Measurements from ENCODE around the gene CDK6. TPM values are rescaled to one million over a fixed set of nuclear protein-coding genes. Genes with fewer than 3 reads are reported as not detected.

Gene CDK6
- total and polyA plus RNA-seq, 10 of the 15 experiments (the other 5 are each of a cell fraction or from before 2014, with no cell fraction given) = 8.0 to 118 (median 45.8) TPM

DNA sequence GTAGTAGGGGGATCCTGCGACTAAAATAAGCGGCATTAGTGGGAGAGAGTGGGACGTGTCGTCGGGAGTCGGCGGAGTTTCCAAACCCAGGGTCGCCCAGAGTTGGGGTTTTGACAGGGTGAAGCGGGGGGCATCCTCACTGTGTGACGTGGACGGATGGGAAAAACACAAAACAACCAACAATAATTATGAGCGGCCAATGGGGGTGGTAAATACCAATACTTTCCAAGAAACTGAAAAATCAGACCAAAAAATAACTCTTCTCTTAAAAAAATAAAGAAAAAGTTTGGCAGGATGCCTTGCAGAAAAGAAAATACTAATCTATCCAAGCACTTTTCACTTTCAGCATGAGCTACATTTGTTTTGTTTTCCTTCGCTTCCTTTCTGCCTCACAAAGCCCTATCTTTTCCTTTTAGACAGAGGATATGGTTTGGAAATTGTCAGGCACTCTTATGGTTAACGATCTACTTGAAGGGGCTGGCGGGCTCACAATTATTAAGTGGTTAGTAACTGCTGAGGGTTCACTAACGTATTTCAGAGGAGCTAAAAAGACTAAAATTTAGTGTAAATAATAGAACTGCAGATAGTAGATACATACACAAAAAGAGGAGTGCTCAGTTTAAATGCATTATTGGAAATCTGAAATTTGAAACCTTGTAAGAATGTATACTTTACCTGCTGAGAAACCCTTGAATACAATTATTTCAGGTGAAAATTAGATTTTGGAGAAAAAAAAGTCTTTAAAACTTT lies 802 bp upstream of the CDK6 start:
- H3K9me3 ChIP-seq (replicated peaks; ENCODE audit: control insufficient read depth, insufficient read depth, low read length) = no peaks in the 10 kb centered on the region
- in situ Hi-C loops (cut with MboI) = loop anchor here (10.0 kb wide), 1 partner anchor 218 kb away; no protein-coding TSS in a partner anchor
- peak overlapping the region; percentile 51; the same call in 1 of the 2 replicates for H3K4me2 ChIP-seq (ENCODE audit: control insufficient read depth, insufficient read depth)
- no peak for ATAC-seq
- ChIA-PET POLR2A (interaction anchor here (0.6 to 2.8 kb wide), 8 partner anchors 9 to 591 kb away, joined by 3 to 9 read pairs (median 4); partner anchors contain the start of genes ANKIB1 and KRIT1), RAD21 (ENCODE audit: unreplicated experiment) (interaction anchor here (0.6 to 8.3 kb wide), 23 partner anchors 14 to 309 kb away, joined by 3 to 78 read pairs (median 4); partner anchors contain the start of genes PEX1 and RBM48), CTCF (interaction anchor here (0.7 to 2.2 kb wide), 9 partner anchors 10 to 390 kb away, joined by 3 to 10 read pairs (median 4); partner anchors contain the start of genes GATAD1, PEX1 and RBM48), SMC1A (ENCODE audit: uncharacterized antibody, unreplicated experiment) (interaction anchor here (0.7 to 3.3 kb wide), 15 partner anchors 10 to 330 kb away, joined by 3 to 21 read pairs (median 3); no protein-coding TSS in a partner anchor)
- H3K4me3 ChIP-seq = peak overlapping the region; percentile 85
- WGBS (ENCODE audit: insufficient coverage, insufficient replicate concordance, low lambda C conversion rate, missing lambda C conversion rate) = 0% methylated on average over 16 of the region's 16 CpGs
- peak; percentile 84 for FAIRE-seq
- H3K79me2 ChIP-seq (ENCODE audit: control insufficient read depth, insufficient read depth, low read length) = peaks cover 38% of the 10 kb centered on the region
- H3K9ac ChIP-seq (ENCODE audit: control insufficient read depth, insufficient read depth, low read length) = peak overlapping the region; percentile 83
- H4K20me1 ChIP-seq (ENCODE audit: control insufficient read depth, insufficient read depth) = no peaks in the 10 kb centered on the region
- intact Hi-C loops (cut with micrococcal nuclease; ENCODE audit: unreplicated experiment) = loop anchor here (2.0 kb wide), 2 partner anchors 14 to 68 kb away; no protein-coding TSS in a partner anchor
- peak overlapping the region; percentile 49 for H2AFZ ChIP-seq (ENCODE audit: control insufficient read depth, low read depth, low read length)
- no peak overlapping the region for H3K27ac ChIP-seq (ENCODE audit: control insufficient read depth, insufficient read depth)
- no peak for DNase-seq (ENCODE audit: low read depth, low spot score)
- BruUV-seq (replicated peaks) = no TSS peak
- no peaks in the 10 kb centered on the region for H3K27me3 ChIP-seq (replicated peaks in 1 of 2; ENCODE audit: control insufficient read depth in 2 of 2, insufficient read depth in 2 of 2, low read length in 1 of 2)
- H3K36me3 ChIP-seq (ENCODE audit: control insufficient read depth in 2 of 2, insufficient read depth in 2 of 2, low read length in 1 of 2) = no peaks in the 10 kb centered on the region; a peak in 1 of 4 replicates
- H3K4me1 ChIP-seq (ENCODE audit: control insufficient read depth, insufficient read depth, low read length) = no peaks in the 10 kb centered on the region
- TF ChIP-seq IKZF1 (conservative IDR thresholded peaks at IDR 0.05) (0 out of 2 replicates have a peak, but pooled peaks have one; percentile 40), CHD2 (IDR thresholded peaks at IDR 0.05; ENCODE audit: borderline replicate concordance, low read depth, low read length) (no peak), MTA3 (IDR thresholded peaks at IDR 0.05; ENCODE audit: borderline replicate concordance, low read length) (no peak), BMI1 (IDR thresholded peaks at IDR 0.05; ENCODE audit: borderline replicate concordance) (peak; percentile 50; the same call in 1 of the 2 replicates), NFIC (IDR thresholded peaks at IDR 0.05; ENCODE audit: low read depth, low read length) (no peak; the same call in 1 of the 2 replicates), FOXM1 (IDR thresholded peaks at IDR 0.05; ENCODE audit: low read depth, low read length) (no peak), MXI1 (IDR thresholded peaks at IDR 0.05; ENCODE audit: low read depth, low read length) (no peak), STAT3 (IDR thresholded peaks at IDR 0.05; ENCODE audit: low read depth, low read length) (no peak), CBFB (IDR thresholded peaks at IDR 0.05; ENCODE audit: low read depth) (no peak), ZNF384 (IDR thresholded peaks at IDR 0.05; ENCODE audit: borderline replicate concordance, low read depth, low read length) (no peak), HDAC6 (IDR thresholded peaks at IDR 0.05; ENCODE audit: unreplicated experiment) (no peak), TBL1XR1 (IDR thresholded peaks at IDR 0.05; ENCODE audit: low read depth, low read length) (no peak), ETV6 (conservative IDR thresholded peaks at IDR 0.05 in 1 of 2, IDR thresholded peaks at IDR 0.05 in 1 of 2; ENCODE audit: borderline replicate concordance in 1 of 2, low read depth in 1 of 2) (no peak), KDM1A (IDR thresholded peaks at IDR 0.05; ENCODE audit: borderline replicate concordance) (no peak), JUNB (IDR thresholded peaks at IDR 0.05) (no peak), WRNIP1 (IDR thresholded peaks at IDR 0.05; ENCODE audit: borderline replicate concordance, low read depth, low read length) (no peak), NR2C1 (IDR thresholded peaks at IDR 0.05) (no peak), ZNF217 (IDR thresholded peaks at IDR 0.05) (no peak), BHLHE40 (IDR thresholded peaks at IDR 0.05; ENCODE audit: borderline replicate concordance in 1 of 2, low read depth in 2 of 2, low read length in 1 of 2) (no peak), RBBP5 (conservative IDR thresholded peaks at IDR 0.05) (no peak)
- TF ChIP-seq, protein P1, sequence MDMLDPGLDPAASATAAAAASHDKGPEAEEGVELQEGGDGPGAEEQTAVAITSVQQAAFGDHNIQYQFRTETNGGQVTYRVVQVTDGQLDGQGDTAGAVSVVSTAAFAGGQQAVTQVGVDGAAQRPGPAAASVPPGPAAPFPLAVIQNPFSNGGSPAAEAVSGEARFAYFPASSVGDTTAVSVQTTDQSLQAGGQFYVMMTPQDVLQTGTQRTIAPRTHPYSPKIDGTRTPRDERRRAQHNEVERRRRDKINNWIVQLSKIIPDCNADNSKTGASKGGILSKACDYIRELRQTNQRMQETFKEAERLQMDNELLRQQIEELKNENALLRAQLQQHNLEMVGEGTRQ (IDR thresholded peaks at IDR 0.05; ENCODE audit: borderline replicate concordance, low read depth, low read length) = no peak
- TF ChIP-seq, protein P2, sequence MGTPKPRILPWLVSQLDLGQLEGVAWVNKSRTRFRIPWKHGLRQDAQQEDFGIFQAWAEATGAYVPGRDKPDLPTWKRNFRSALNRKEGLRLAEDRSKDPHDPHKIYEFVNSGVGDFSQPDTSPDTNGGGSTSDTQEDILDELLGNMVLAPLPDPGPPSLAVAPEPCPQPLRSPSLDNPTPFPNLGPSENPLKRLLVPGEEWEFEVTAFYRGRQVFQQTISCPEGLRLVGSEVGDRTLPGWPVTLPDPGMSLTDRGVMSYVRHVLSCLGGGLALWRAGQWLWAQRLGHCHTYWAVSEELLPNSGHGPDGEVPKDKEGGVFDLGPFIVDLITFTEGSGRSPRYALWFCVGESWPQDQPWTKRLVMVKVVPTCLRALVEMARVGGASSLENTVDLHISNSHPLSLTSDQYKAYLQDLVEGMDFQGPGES (IDR thresholded peaks at IDR 0.05) = no peak

Measured in GM12878 (cell line).